GM19452 (cell line): Measurements from ENCODE around the gene PRIMA1.

Experiments used
- ATAC-seq: cut with Tn5 transposase; IDR thresholded peaks from one replicate; pipeline ENCODE4 v1.9.1; 2021; ENCODE audit not compliant: unreplicated experiment

The PRIMA1 gene

GRCh38 chr14:93759719-93760307, 28.5 kb downstream of the PRIMA1 start:
- no peak for ATAC-seq

DNA sequence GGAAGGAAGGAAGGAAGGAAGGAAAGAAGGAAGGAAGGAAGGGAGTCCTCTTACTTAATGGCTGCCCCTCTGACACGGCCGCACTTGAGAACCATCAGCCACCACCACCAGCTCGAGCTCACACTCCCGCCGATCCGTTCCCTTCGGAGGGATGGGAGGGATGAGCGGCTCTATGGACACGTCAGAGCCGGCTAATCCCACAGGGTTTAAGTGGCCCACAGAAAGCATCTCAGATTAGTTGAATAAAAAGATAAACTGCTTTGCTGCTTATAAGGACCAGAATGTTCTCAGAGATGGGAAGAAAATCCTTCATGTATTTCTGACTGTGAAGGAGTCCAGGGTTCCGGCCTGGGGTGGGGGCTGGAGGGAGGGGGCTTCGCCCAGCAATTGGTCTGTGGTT, 31.1 kb downstream of the PRIMA1 start:
- ATAC-seq = no peak

GRCh38 chr14:93753647-93754046, 34.6 kb downstream of the PRIMA1 start:
- ATAC-seq = no peak

DNA sequence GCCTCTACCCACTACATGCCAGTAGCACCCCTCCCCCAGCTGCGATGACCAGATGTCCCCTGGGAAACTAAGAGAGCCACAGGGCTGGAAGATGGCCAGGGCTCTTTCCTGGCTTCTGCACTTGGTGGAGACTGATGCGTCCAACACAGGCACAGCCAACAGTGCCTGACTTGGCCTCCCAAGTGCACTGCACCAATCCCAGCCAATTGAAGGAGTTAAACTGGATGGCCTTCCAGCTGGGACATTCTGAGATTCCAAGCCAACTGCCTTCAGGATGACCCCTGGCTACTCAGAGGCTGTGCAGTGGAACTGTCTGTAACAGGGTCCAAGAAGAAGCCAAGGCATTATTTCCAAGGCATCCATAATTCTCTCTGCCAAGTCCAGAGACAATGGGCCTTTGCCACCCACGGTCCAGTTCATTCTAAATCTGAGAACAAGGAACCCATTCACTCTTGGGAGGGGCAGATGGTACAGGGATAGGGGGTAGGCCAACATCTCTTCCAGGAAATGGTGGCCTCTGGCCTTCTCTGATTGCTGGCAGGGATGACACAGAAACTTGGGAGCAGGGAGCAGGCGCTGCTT, 35.2 kb downstream of the PRIMA1 start:
- ATAC-seq = no peak

DNA sequence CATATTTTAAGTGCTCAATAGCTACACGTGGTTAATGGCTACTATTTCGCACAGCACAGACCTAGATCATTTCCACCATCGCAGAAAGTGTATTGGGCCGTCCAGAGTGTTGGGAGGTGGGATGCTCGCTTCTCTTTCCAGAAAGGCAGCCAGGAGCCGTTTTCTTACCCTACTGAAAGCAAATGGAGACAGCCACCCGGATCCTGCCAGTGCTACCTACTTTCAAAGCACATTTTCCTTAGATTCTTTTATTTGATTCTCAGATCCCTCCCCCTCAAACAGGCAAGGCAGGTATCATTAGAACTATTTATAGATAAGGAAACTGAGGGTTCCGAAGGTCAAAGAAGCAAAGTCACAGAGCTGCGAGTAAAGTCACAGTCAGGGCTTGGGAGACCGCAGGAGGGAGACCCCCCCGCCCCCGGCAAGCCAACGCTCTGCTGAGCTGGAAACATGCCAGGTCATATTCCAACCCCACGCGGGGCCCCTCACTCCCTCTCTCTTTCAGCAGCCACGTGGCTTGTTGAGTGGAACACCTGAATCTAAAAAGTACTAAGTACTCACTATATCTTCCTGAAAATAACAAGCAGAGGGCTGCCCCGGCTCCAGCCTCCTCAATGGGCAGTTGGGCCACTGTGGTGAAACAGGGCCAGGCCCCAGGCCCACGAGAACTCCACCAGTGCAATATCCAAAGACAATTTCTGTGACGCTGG, 36.2 kb downstream of the PRIMA1 start:
- no peak for ATAC-seq

DNA sequence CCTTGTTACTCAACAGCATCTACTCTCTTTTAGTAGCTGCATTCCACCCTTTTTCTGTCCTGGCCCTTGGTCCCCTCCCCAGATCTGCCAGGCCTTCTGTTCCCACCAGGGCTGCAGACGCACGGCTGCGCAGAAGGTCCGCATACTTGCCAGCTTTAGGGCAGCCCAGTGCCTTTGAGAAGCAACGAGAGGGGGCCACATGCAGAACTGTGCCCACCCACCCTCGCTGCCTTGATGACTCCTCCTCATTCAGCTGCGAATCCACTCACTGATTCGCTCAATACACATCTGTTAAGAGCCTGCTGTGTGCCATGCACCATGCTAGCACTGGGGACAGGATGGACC, 39.2 kb downstream of the PRIMA1 start:
- no peak for ATAC-seq

DNA sequence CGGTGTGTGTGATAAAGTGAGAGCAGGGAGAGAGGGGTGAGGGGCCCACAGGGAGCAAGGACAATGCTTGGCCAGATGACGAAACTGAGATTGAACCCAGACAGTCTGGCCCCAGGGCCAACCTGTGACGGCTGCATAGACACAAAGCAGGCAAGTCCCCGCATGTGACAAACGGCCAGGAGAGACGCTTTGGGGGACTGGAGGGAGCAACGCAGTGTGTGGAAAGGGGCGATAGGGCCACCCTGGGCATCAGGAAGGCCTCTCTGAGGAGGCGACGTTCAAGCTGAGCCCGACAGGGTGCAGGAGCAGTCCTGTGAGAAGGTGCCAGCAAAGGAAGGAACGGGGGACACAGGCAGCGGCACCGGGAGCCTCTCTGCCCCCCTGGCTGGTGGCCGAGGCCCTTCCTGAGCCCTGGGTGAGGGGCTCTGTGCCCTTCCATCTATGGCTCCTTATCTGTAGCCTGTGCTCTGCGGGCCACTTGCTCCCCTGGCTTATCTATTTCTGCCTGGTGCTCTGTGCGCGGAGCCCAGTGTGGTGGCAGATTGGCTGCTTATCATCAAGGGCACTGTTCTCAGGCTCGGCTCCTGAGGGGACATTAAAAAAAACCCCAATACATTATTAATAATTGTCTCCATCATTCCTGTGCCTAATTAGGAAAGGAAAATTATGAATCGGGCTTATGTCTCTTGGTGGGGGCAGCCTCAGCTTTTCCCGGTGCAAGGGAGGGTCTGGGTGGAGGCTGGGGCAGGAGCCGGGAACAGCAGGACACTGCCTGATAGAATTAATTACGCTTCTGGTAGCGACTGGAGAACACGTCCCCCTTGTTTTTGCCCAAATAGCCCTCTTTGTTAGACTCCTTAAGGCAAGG, 39.8 kb downstream of the PRIMA1 start:
- no peak for ATAC-seq

GRCh38 chr14:93747560-93747959, 40.7 kb downstream of the PRIMA1 start:
- no peak for ATAC-seq

GRCh38 chr14:93747102-93747501, 41.2 kb downstream of the PRIMA1 start:
- no peak for ATAC-seq

DNA sequence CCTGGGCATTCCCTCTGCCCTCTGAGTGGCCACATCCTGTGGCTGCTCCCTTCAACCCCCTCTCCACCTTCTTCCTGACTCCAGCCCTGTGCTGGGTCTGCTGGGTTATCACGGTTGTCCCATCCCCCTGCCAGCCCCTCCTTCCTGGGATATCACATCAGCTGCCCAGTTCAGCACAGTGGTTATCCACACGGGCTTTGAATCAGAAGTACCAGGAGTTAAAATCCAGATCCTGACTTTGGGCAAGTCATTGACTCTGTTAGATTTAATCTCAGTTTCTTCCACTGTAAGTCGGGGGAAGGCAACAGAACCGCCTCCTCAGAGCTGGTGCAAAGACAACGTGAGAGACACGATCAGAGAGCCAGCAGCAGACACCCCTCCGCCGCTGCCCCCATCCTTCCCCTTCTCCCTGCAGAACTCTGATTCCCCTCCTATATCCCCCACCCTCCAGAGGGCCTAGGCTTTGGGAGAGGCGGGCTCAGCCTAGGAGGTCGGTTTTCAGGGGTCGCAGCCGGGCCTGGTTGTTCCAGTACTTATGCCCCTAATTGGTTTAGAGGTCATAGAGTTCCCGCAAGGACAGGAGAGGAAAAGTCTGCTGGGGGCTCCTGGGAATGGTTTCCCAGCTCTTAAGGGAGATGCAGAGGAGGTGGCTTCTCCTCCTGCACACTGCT, 42.5 kb downstream of the PRIMA1 start:
- no peak for ATAC-seq

GRCh38 chr14:93744876-93745275, 43.4 kb downstream of the PRIMA1 start:
- ATAC-seq = no peak

DNA sequence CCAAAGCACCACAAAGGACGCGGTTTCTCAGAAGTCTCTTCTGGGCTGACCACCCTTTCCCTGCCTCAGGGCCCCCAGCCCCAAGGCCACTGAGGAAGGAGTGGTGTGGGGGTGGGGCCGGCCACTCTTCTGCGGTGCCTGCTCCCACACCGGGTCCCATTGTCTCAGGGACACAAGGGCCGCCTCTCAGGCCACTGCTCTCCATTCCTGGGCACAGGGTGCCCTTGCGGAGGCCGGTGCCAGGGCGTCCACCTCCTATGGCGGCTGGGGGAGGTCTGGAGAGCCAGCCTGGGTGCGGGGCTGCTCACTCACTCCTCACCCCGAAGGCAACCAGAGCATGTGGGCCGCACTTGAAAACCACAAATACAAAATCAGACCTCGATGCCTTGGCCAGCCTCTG, 44.1 kb downstream of the PRIMA1 start:
- no peak for ATAC-seq

- no peak for ATAC-seq
These were observed 44.8 kb downstream of the PRIMA1 start for GRCh38 chr14:93743270-93744060.

GRCh38 chr14:93742761-93743160, 45.5 kb downstream of the PRIMA1 start:
- ATAC-seq = no peak

GRCh38 chr14:93741556-93742230, 46.6 kb downstream of the PRIMA1 start:
- ATAC-seq = no peak

GRCh38 chr14:93737634-93738033, 50.7 kb downstream of the PRIMA1 start:
- no peak for ATAC-seq

DNA sequence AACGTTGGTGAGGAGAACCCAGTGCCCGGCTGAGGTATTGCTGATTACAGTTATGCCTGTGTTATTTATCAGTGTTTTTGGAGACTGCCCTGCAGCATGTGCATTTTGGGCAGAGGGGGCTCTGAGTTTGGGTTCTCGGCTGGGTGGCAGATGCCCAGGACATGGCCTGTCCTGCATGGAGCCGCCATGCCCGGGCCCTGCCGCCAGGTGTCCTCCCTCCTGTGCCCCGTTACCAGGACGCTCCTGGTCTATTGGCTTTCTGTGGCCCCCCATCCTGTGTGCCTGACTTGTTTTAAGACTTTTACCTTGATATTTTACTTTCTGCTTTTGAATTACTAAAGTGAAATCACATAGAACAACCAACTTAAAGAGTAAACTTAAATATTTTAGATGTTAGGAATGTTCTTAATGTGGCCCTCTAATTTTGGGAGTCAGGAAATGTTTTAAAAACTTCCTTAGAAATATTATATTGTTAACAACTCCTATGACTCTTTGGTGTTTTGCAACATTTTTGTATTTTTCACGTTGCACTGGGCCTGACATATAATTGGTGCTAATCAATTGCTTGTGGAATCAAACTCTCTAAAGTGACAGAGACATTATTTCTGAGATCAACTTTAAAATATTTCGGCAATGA, 51.8 kb downstream of the PRIMA1 start:
- ATAC-seq = no peak

DNA sequence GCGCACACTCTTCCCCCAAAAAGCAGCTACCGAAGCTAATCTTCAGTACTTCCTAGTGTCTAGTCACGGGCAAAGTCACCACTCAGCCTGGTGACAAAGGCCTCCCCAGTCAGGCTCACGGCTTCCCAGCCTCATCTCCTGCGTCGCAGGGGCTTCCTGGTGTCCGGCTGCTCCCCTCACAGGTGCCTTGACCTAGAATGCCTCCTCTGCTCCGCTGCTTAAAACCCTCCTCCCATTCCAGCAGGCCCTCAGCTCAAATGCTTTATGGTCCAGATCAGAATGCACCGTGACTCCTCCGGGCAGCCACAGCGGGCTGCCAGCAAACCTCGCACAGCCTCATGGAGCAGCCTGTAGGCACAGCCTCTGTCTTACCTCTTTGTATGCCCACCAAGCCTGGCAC, 53.1 kb downstream of the PRIMA1 start:
- ATAC-seq = no peak

GRCh38 chr14:93734086-93734822, 54.0 kb downstream of the PRIMA1 start:
- no peak for ATAC-seq
